ENCODE results near the gene TRIM59. TPM values are rescaled to one million over a fixed set of nuclear protein-coding genes. Genes with fewer than 3 reads are reported as not detected.

The TRIM59 gene
- total and polyA plus RNA-seq, 2 of the 4 experiments (the other 2 are of a cell fraction), result 8.0 to 65.4 TPM

DNA sequence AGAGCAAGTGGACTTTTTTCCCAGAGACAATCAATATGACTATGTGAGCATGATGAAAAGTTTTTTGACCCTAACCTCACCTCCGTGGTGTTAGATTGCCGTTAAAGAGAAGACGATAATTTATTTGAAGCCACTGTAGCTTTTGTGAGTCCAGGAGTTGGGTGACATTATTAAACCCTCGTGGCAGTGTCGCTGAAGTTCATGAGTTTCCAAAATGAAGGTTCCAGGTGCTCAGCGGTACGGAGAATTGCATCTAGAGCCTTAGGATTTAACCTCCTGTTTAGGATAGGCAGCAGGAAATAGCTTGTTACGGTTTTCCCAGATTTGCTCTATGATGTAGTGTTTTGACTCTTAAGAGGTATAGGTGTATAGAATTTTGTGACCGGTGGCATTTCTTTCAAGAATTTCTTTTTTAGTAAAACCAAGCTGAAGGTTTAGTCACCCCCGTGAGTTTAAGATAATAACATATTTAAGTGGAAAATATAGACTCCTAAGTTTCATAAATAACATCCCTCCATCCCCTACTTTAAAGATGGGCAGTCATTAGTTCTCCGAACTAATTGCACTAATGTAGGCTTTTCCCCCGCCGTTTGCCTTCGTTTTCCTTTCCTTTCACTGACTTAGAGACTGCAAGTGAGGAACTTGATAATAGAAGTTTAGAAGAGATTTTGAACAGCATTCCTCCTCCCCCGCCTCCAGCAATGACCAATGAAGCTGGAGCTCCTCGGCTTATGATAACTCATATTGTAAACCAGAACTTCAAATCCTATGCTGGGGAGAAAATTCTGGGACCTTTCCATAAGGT is 48.1 kb downstream of the TRIM59 start:
- ChIA-PET CTCF (no interaction called here), POLR2A (ENCODE audit: unreplicated experiment) (no interaction called here)
- Histone ChIP-seq H3K14ac (replicated peaks; ENCODE audit: low read depth, low read length) (peak overlapping the region; percentile 76), H3K4me3 (ENCODE audit: insufficient read depth, low read depth, low read length) (peak overlapping the region; percentile 60), H4K8ac (ENCODE audit: low read depth in 2 of 2, low read length in 2 of 2) (peak overlapping the region in 1 of 2 experiments; percentile 37; a peak in 1 of 4 replicates), H2AK9ac (replicated peaks; ENCODE audit: low read depth, low read length, poor library complexity) (no peak overlapping the region), H3K56ac (ENCODE audit: extremely low read depth, insufficient read depth, low read length) (peak overlapping the region; percentile 62), H2BK5ac (ENCODE audit: low read depth, low read length, poor library complexity, severe bottlenecking) (peak overlapping the region; percentile 90), H2AK5ac (ENCODE audit: low read depth, low read length) (no peak overlapping the region), H3K4me1 (ENCODE audit: control insufficient read depth, insufficient read depth, low read length) (no peaks in the 10 kb centered on the region), H2BK15ac (ENCODE audit: low read depth, low read length) (no peak overlapping the region), H3K18ac (ENCODE audit: low read depth, low read length) (peak overlapping the region; percentile 33; the same call in 1 of the 2 replicates), H3K36me3 (ENCODE audit: control insufficient read depth, insufficient read depth, low read length) (no peaks in the 10 kb centered on the region; the same call in 1 of the 2 replicates), H3K27me3 (ENCODE audit: control insufficient read depth, insufficient read depth, low read length) (no peaks in the 10 kb centered on the region), H3K4me2 (ENCODE audit: low read depth, low read length) (peak overlapping the region; percentile 99), H4K5ac (ENCODE audit: low read depth, low read length) (peak overlapping the region; percentile 49; the same call in 1 of the 2 replicates), H3K9me3 (ENCODE audit: control insufficient read depth, insufficient read depth, low read length) (no peaks in the 10 kb centered on the region), H4K20me1 (ENCODE audit: insufficient read depth, low read length) (peaks cover 3% of the 10 kb centered on the region), H4K91ac (ENCODE audit: insufficient read depth, low read depth, low read length) (0 out of 2 replicates have a peak overlapping the region, but pooled peaks have one; percentile 23), H2AFZ (replicated peaks; ENCODE audit: low read length, poor library complexity) (no peak overlapping the region), H3K9me1 (ENCODE audit: insufficient read depth, low read length) (no peaks in the 10 kb centered on the region), H3K23ac (ENCODE audit: low read depth, low read length) (peak overlapping the region; percentile 91), H2BK120ac (ENCODE audit: low read depth, low read length) (peak overlapping the region; percentile 76), H3K79me1 (ENCODE audit: low read depth in 1 of 2, low read length in 2 of 2) (peaks cover 0 to 13% of the 10 kb centered on the region in 2 experiments; a peak in 2 of 4 replicates), H3K4ac (ENCODE audit: low read depth, low read length) (peak overlapping the region; percentile 49), H2BK20ac (ENCODE audit: low read depth, low read length) (no peak overlapping the region), H3K9ac (ENCODE audit: low read depth, low read length) (peak overlapping the region; percentile 66), H3K27ac (ENCODE audit: insufficient read depth, low read length) (peak overlapping the region; percentile 88)
- no peak for TF ChIP-seq BHLHE40 (IDR thresholded peaks at IDR 0.05; ENCODE audit: low read depth, low read length)
- TF ChIP-seq ELK1 (IDR thresholded peaks at IDR 0.05; ENCODE audit: borderline replicate concordance, low read depth, low read length), result no peak
- TF ChIP-seq NFE2L2 (IDR thresholded peaks at IDR 0.05; ENCODE audit: low read depth, low read length), result no peak
- no peak for TF ChIP-seq CEBPB (IDR thresholded peaks at IDR 0.05; ENCODE audit: low read depth, low read length)
- no peak for TF ChIP-seq SMC3 (IDR thresholded peaks at IDR 0.05; ENCODE audit: low read depth, low read length)
- no peak for TF ChIP-seq MAFK (IDR thresholded peaks at IDR 0.05; ENCODE audit: low read depth, low read length)
- no peak for TF ChIP-seq CHD1 (IDR thresholded peaks at IDR 0.05; ENCODE audit: low read depth, low read length)
- no peak for TF ChIP-seq USF2 (IDR thresholded peaks at IDR 0.05; ENCODE audit: low read depth, low read length)
- TF ChIP-seq MAZ (IDR thresholded peaks at IDR 0.05; ENCODE audit: borderline replicate concordance, low read depth, low read length), result no peak
- TSS peak; percentile 50 for BruUV-seq (replicated peaks)
- peak; percentile 88 for DNase-seq
- in situ Hi-C loops (cut with MboI; ENCODE audit: low sequenced_read_pairs) (loop anchor here (25.0 kb wide), 1 partner anchor 514 kb away; no protein-coding TSS in a partner anchor), intact Hi-C loops (cut with micrococcal nuclease) (loop anchor here (2.0 to 5.0 kb wide), 2 partner anchors 47 to 364 kb away; partner anchors contain the start of gene TRIM59), dilution Hi-C loops (cut with HindIII; ENCODE audit: low sequenced_read_pairs, unreplicated experiment) (no loop called here)
- no CpG with 5 or more reads among the region's 16 CpGs for WGBS, 2 experiments (ENCODE audit: extremely low coverage in 2 of 2, insufficient read length in 1 of 2)
- peak; percentile 42 for ATAC-seq (ENCODE audit: low read depth)
